Stimulated activated CD8-positive, alpha-beta memory T cell treated with anti-CD3 and anti-CD28 coated beads, Interleukin-15, amount 100 ng/mL, for 1 hour (primary cell): ENCODE measurements around the gene GGN.
"Not testable (repeated sequence)": the region's sequence is repeated elsewhere in the genome, so short reads cannot be mapped to it uniquely, and the experiment has no call there.

Source experiments
- DNase-seq: peaks from one replicate; pipeline ENCODE4 v3.0.0-alpha.2; 2020; ENCODE audit warnings: low read depth

The GGN gene

DNA sequence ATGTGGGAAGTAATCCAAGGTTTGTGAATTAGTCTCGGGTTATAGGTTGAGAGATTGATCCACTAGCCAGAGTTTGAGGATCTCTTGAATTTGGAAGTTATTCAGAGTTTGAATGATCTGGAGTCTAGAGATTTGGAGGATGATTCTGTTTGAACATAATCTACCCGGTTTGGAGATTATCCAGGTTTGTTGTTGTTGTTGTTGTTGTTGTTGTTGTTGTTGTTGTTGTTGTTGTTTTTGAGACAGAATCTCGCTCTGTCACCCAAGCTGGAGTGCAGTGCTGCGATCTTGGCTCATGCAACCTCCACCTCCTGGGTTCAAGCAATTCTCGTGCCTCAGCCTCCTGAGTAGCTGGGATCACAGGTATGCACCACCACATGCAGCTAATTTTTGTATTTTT is 24.1 kb upstream of the GGN start:
- DNase-seq = not testable (repeated sequence)

DNA sequence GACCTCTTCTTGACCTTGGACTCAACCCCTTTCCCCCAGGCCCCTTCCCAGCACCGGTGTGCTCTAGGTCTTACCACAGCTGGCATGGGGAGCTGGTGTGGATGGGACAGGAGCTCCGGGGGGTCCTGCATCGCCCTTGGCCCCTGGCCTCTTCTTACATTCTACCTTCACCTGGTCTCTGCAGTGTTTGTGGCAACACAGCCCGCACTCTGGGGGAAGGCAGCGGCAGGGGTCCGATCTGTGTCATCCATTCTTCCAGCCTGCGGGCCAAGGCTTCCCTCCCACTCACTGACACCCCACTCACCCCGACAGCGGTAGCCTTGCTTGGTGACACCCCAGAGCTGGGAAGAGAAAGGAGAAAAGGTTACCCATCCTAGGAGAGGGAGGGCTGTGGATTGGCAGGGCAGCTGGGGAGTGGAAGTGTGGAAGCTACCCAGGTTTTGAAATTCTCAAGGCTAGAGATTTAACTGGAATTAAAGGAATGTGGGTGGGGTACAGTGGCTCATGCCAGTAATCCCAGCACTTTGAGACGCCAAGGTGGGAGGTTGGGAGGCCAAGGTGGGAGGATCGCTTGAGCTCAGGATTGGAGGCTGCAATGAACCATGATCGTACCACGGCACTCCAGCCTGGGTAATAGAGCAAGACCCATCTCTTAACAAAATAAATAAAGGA is 23.3 kb upstream of the GGN start:
- DNase-seq = no peak

DNA sequence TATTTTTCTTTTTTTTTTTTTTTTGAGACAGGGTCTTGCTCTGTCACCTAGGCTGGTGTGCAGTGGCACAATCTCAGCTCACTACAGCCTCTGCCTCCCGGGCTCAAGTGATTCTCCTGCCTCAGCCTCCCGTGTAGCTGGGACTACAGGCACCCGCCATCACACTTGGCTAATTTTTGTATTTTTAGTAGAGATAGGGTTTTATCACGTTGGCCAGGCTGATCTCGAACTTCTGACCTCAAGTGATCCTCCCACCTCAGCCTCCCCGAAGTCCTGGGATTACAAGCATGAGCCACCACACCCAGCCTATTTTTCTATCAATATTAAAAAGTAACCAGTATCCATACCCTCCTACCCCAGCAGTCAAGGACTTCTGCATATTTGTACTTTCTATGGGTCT is 22.6 kb upstream of the GGN start:
- not testable (repeated sequence) for DNase-seq

DNA sequence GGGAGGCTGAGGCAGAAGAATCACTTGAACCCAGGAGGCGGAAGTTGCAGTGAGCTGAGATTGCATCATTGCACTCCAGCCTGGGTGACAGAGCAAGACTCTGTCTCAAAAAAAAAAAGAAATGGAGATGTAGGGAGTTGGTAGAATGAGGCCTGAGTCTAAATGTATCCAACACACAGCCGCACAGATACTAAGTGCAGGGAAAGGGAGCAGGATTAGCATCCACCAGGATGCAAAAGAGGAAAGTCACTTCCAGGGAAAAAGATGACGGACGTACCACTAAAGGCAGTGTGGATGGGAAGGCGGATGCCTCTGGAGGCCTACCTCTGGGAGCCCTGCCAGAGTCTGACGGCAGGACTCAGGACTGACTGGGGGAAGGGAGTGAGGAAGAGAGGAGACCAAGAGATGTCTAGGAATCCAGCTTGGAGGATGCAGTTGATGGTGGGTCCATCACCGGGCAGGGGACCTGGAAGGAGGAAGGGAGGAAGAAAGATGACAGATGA is 21.8 kb upstream of the GGN start:
- no peak for DNase-seq

DNA sequence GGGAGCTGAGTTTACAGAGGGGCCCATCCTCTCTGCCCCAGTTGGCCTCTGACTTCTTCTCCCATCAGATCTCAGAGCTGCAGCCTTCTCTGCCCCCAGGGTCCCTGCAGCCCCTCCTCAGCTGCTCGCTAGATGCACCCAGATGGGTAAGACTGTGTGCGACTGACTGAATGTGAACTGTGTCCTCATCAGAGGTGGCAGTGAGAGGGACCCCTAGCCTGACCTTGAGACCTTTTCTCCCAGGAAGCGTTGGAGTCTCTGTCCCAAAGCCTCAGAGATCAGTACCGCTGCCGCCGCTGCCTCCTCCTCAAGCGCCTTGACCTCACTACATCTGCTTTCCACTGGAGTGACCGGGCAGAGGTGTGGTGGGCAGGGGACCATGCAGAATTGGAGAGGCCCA is 17.4 kb upstream of the GGN start:
- DNase-seq = no peak

DNA sequence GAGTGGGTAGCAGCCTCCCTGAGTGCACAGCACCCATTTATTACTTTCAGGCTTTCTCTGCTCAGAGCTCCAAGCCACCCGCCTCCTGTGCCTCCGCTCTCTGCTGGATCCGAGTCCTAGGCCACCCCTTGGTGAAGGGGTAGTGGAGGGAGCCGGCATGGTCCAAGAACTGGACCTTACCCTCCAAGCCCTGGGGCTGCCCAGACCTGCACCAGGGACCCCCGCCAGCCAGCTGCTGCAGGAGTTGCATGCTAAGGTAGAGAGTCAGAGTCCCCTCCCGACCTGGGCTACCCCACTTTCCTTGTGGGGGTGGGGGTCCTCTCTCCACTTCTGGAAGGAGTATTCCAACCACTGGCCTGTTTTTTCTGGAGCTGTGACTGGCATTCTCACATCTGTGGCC is 17.0 kb upstream of the GGN start:
- no peak for DNase-seq

DNA sequence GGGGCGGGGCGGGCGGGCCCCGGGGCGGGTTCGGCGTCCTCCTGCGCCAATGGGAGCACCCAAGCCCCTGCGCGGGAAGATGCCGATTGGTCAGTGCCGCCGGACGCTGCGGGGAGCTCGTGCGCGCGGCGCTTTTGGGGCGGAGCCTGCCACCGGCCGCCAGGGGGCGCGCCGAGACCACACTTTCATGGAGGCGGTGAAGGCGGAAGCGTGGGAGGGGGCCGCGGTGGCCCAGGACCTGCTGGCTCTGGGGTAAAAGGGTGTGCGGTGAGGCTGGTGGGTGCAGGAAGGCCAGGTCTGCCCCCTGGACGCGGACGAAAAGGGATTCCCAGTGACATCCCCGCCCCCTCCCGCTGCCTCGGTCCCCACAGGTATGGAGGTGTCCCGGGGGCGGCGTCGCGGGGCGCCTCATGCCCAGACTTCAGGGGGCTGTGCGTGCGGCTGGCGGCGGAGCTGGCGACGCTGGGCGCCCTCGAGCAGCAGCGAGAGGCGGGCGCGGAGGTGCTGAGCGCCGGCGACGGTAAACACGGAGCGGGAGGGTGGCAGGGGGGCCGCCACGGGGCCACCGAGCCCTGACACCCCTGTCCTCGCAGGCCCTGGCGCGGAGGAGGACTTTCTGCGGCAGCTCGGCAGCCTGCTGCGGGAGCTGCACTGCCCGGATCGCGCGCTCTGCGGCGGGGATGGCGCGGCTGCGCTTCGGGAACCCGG is 15.3 kb upstream of the GGN start, which contains the start of gene FAM98C:
Gene FAM98C, plus strand, starts transcription at position 127 of the 708 bp plus-strand sequence. Its CDS starts 61 bp downstream, at position 188.
- peak; percentile 87 for DNase-seq

DNA sequence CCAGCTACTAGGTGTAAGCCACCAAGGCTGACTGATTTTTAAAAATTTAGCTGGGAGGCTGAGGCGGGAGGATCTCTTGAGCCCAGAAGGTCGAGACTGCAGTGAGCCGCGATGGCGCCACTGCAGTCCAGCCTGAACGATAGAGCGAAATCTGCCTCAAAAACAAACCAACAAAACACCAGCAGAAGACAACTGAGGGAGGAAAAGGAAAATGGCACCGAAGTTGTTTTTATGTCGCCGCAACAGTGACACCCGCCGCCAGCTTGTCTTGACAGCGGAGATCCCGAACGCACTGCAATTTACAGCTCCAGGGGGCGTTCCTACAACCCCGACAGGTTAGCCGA is 14.8 kb upstream of the GGN start:
- no peak for DNase-seq

DNA sequence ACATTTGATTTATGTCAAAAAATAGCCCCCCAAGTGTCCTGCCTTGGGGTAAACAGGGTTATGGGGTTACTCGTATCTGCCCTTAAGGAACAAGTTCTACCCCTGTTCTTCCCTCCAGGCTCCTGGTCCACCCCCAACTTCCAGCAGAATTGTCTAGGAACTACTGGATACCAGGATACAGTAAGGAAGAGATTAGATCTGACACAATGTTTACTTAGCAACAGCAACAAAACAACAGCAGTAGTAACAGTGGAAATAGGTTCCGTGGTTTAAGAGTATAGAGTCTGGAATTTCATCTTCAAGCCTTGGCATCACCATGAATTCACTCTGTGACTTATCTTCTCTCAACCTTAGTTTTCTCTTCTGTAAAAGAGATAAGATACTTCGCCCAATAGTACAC is 13.3 kb upstream of the GGN start:
- DNase-seq = no peak

DNA sequence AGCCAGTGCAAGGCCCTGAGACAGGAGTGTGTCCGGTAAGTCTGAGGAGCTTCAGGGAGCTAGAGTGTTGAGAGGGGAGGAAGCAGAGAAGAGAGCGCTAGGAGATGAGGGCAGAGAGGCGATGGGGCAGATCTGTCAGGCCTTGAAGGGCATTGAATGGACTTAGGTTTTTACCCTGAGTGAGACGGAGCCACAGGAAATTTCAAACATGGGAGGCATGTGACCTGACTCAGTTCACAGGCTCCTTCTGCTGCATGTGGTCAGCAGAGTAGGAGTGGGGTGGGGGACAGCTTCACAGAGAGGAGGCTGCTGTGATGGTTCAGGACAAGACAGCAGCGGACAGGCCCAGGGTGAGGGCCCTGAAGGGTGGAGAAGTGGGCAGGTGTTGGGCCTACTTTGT is 12.5 kb upstream of the GGN start:
- no peak for DNase-seq

DNA sequence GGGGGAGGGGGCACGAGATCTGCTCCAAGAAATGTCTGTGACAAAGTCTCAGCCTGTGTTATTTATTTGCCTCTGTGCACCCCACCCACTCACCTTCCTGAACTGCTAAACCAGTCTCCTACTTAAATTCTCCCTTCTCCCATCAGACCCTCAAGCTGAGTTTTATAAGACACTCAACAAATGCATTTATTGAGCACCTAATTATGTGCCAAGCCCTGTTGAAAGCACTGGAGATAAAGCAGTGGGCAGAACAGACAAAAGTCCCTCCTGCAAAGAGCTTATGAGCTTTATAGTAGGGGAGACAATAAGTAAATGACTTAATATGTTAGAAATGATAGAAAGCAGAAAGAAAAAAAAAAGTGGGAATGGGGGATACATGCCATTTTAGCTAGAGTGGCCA is 11.7 kb upstream of the GGN start:
- no peak for DNase-seq

DNA sequence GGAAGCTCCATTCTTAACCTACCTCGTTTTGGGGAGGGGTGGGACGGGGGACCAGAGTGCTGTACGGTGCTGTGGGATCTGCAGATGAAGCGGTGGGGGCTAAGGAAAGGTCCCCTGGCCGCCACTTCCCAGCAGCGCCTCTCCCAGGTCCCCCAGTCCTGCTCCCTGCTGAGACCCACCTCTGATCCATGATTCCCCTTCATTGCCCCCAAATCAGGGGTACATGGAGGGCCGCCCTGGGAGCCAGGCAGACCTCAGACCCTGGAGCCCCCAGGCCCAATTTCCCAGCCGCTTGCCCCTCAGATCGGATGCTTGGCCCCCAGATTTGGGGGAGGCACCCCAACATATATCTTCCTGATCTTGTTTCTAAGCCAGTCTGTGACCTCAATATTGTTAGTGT is 11.2 kb upstream of the GGN start:
- no peak for DNase-seq

DNA sequence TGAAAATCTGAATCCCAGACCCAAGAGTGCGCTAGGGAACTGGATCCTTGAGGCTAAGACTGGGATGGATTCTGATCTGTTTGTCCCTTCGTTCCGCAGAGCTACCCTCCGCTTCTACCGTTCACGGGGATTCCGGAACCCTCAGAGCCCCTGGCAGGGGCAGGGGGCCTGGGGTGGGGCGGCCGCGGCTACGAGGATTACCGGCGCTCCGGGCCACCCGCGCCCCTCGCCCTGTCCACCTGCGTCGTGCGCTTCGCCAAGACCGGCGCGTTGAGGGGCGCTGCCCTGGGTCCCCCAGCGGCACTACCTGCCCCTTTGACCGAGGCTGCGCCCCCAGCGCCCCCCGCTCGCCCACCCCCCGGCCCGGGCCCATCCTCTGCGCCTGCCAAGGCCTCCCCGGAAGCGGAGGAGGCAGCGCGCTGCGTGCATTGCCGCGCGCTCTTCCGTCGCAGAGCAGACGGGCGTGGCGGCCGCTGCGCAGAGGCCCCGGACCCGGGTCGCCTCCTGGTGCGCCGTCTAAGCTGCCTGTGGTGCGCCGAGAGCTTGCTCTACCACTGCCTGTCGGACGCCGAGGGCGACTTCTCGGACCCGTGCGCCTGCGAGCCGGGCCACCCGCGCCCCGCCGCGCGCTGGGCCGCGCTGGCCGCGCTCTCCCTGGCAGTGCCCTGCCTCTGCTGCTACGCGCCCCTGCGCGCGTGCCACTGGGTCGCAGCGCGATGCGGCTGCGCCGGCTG is 7.7 kb upstream of the GGN start:
- DNase-seq = no peak

DNA sequence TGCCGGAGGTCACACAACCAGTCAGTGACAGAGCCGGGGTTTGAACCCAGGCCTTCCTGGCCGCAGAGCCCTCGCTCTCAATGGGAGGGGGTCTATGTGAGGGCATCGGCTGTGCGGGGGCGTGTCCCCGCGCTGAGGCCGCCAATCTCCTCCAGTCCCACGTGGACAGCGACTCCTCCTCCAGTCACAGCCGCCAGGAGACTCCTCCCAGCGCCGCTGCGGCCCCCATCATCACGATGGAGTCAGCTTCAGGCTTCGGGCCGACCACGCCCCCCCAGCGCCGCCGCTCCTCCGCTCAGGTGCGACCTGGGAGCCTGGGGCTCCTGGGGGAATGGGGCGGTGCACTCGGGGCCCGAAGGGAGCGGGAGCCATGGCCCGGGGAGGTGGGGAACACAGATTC is 6.7 kb upstream of the GGN start:
- DNase-seq = no peak

DNA sequence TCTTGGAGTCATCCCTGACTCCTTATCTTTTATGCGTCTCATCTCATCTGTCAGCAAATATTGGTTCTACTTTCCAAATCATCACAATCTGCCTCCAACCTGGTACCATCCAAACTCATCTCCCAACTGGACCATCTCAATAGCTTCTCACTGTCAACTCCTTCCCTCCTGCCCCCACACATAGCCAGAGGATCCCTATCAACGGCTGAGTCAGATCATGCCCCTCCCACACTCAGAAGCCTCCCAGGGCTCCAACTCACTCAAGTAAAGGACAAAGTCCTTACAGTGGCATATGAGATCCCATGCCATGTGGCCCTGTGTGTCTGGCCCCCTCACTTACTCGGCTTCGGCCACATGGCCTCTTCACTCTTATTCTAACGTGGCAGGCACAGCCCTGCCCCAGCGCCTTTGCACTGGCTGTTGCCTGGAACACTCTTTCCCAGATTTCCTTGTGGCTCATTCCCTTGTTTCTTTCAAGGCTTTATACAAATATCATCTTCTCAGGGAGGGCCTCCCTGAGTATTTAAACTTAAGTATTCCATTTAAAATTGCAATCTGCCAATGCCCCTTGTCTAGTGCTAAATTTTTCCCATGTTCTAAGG is 5.0 kb upstream of the GGN start:
- DNase-seq = no peak

DNA sequence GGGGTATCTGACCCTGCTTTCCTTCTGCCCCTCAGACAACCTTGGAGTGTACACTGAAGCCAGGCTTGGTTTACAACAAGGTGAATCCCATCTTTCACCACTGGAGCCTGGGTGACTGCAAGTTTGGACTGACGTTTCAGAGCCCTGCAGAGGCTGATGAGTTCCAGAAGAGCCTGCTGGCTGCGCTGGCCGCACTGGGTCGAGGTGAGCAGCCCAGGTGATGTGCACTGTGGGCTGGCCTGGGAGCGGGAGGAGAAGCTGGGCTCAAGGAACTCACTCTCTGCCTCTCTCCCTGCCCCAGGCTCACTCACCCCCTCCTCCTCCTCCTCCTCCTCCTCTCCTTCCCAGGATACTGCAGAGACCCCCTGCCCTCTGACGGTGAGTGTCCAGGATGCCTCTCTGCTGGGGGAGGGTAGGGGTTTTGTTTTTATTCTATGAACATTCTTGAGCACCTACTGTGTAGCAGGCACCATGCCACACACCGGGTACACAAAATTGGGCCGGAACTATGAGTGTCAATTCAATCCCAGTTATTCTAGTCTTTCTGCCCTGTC is 4.2 kb upstream of the GGN start:
- no peak for DNase-seq

DNA sequence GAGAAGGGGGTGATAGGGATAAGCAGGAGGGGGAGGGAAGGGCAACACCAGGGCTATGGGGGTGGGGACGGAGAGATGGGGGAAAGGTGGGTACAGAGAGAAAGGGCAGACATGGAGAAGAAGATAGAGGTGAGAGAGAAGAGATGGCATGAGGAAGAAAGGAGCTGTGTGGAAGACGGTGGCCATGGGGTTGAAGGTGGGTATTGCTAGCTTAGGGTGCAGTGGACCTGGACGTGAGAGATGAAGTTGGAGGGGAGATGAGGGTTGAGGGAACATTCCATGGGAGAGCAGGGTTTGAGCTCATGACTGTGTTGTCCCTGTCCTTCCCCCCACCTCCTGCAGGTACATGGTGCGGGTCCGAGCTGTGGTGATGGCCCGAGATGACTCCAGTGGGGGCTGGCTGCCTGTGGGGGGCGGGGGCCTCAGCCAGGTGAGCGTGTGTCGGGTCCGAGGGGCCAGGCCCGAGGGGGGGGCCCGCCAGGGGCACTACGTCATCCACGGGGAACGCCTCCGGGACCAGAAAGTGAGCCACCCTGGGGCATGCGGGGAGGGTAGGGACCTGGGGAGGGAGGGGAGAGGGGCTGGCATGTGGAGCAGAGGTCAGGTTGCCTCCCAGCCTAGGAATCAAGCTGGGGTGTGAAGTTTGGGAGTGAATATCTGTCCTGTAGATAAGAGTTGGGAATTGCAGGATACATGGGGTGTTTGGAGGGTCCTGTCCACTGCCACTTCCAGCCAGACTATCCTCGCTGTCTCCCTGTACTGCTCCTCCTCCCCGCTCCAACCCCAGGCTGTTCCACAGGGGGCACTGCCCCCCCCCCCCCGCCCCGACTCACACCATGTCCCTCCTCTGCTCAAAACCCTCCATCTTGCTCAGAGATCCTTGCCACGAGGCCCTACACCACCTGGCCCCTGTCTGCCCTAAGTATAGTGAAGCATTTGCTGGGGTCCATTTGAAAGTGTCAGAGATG is 2.4 kb upstream of the GGN start:
- DNase-seq = no peak

DNA sequence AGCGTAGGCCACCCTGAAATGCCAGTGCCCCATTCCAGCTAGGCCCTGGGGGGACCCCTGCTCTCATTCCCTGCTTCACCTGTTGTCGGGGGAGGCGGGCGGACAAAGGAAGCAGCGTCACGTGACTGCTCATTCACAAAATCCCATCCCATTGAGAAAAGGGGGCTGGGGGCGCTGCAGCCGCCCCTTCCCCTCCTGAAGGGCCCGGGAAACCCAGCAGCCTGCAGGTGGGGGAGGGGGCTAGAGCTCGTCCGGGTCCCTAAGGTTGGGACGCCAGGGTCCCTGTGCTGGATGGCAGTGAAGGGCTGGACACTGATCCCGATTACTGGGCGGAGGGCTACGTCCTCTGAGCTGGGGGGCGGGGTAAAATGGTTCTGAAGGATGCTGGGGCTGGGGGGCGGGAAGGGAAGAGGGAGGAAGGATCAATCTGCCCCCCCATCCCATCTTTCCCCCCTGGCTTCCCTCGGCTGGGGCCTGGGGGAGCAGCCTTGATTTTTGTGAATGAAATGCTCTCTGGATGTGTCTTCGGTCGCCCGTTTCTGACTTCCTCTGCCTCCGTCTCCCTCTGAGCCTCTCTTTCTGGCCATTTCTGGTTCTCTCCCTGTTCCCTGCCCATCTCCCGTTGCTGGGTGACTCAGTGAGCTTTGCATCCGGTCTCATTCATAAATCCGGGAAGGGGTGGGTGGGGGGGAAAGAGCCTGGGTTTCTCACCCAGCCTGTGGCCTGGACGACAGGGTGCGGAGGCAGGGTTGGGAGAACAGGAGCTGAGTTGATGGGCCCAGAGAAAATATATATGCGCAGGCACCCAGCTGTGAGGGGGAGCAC is 1.5 kb upstream of the GGN start:
- DNase-seq = no peak

DNA sequence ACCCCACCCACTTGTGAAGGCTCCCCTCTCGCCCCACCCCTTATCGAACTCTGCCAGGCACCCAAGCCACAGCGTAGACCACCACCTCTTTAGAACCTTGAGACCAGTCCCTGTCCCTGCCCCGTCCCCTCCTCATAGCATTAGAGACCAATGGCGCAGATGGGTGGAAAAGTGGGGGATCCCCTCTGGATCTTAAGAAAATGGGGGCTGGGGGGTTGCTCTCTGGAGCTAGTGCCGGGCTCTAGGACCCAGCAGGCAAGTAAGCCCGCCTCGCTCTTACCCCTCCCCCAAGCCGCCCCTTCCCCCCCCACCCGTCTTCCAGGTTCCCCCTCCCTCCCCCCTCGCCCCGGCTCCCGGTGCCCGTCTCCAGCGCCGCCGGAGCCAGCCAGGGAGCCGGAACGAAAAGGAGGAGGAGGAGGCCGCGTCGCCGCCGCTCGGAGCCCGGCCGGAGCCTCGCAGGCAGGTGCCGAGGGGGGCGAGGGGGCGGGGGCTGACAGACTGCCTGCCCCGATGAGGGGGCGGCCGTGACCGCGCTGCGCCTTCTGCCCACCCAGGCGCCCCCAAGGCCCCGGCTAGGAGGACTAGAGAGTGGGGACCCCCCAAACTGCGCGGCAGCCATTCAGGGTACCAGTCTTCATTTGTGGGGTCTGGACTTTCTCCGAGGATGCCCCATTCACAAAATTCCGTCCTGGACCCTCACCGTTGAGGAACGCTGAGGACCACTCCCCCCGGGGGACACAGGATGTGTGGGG is 691 bp upstream of the GGN start, which contains the start of gene SPRED3:
Gene SPRED3, plus strand, starts transcription at position 349 of the 752 bp plus-strand sequence. CDS start 1,606 bp downstream, outside the sequence.
- no peak for DNase-seq
